ENCODE results near the gene NACC1. TPM values are rescaled to one million over a fixed set of nuclear protein-coding genes. Genes with fewer than 3 reads are reported as not detected.

The NACC1 gene
- total and polyA plus RNA-seq, 2 of the 13 experiments (the other 11 are each of a cell fraction or from before 2014, with no cell fraction given) = 31.8 to 42.3 TPM

DNA sequence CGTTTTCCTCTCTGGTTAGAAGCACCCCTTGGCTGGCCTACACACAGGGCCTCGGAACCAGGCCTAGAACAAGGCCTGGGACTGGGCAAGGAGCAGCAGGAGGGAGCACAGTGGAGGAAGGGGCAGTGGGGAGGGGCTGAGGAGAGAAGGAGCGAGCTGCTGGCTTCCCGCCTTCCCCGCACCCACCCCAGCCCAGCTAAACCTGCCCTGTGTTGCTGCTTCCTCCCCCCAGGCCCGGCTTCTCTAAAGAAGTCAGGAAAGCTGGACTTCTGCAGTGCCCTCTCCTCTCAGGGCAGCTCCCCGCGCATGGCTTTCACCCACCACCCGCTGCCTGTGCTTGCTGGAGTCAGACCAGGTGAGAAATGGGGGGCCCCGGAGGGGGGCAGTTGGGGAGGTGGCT, 39.7 kb upstream of the NACC1 start (continued):
- TF ChIP-seq, protein P1, sequence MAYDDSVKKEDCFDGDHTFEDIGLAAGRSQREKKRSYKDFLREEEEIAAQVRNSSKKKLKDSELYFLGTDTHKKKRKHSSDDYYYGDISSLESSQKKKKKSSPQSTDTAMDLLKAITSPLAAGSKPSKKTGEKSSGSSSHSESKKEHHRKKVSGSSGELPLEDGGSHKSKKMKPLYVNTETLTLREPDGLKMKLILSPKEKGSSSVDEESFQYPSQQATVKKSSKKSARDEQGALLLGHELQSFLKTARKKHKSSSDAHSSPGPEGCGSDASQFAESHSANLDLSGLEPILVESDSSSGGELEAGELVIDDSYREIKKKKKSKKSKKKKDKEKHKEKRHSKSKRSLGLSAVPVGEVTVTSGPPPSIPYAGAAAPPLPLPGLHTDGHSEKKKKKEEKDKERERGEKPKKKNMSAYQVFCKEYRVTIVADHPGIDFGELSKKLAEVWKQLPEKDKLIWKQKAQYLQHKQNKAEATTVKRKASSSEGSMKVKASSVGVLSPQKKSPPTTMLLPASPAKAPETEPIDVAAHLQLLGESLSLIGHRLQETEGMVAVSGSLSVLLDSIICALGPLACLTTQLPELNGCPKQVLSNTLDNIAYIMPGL (CRISPR knock-in tag; IDR thresholded peaks at IDR 0.05; ENCODE audit: borderline replicate concordance in 1 of 2, low read depth in 1 of 2) = no peak
- TF ChIP-seq NCOA1 (CRISPR knock-in tag; IDR thresholded peaks at IDR 0.05) (no peak), MAFK (conservative IDR thresholded peaks at IDR 0.05 in 1 of 2, IDR thresholded peaks at IDR 0.05 in 1 of 2; ENCODE audit: low read length in 2 of 2) (no peak), PTBP1 (IDR thresholded peaks at IDR 0.05; ENCODE audit: low read depth, low read length, poor library complexity, severe bottlenecking) (no peak), ZNF549 (CRISPR knock-in tag; IDR thresholded peaks at IDR 0.05) (no peak), GATA4 (IDR thresholded peaks at IDR 0.05; ENCODE audit: borderline replicate concordance, low read depth) (no peak)

DNA sequence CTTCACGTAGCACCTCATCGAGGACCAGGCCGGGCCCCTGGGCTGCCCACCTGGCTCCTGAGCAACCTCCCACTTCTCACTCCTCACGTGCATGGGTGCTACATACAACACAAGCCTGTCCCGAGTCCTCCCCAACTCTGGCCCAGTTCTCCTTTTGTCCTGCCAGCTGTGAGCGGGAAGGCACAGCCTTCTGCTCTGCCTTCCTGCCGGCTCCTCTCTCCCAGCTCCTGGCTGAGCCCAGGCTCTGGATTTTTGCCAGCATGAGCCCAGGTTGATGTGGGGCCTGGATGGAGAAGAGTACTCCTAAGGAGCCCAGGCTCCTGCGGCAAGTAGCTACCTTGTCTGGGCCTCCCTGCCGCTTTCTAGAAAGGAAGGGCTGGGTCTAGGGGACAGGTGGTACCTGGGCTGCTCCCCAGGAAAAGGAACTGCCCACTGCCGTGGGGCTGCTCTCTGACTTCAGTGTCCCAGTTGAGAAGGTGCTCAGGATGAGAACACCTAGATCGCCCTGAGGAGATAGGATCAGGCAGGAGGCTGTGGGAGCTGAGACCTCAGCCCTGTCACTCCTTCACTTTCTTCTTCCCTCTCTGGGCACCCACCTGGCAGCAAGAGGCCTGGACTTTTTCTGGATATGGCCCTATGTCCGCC, 39.0 kb upstream of the NACC1 start:
- ATAC-seq = no peak
- H3K36me3 ChIP-seq (replicated peaks in 1 of 2; ENCODE audit: control insufficient read depth in 1 of 2, insufficient read depth in 2 of 2, low read length in 2 of 2) = peaks cover 13 to 50% of the 10 kb centered on the region in 2 experiments
- no peak overlapping the region for H3K27ac ChIP-seq (ENCODE audit: extremely low read length, insufficient read depth, low read length)
- 100% methylated on average over 9 of the region's 12 CpGs for WGBS (ENCODE audit: low lambda C conversion rate)
- no peak for FAIRE-seq
- no TSS peak for BruUV-seq (replicated peaks)
- peaks cover 11% of the 10 kb centered on the region for H3K4me1 ChIP-seq (ENCODE audit: insufficient read depth, low read length)
- no peak overlapping the region for H3K9ac ChIP-seq (ENCODE audit: insufficient read depth, low read depth, low read length)
- H3K79me2 ChIP-seq (ENCODE audit: insufficient read depth, low read length) = no peaks in the 10 kb centered on the region
- POLR2A ChIA-PET = no interaction called here
- no peak overlapping the region for H3K4me2 ChIP-seq (ENCODE audit: low read depth, low read length)
- no peak overlapping the region for H2AFZ ChIP-seq (ENCODE audit: low read length)
- in situ Hi-C loops (cut with HindIII; ENCODE audit: extremely low pct_ligation_motif_present, low pct_unique_long_range_greater_than_20kb) (no loop called here), intact Hi-C loops (cut with micrococcal nuclease; ENCODE audit: unreplicated experiment) (no loop called here)
- no peak for DNase-seq (ENCODE audit: low spot score)
- no peaks in the 10 kb centered on the region for H3K9me3 ChIP-seq (ENCODE audit: low read length)
- no peaks in the 10 kb centered on the region for H3K27me3 ChIP-seq (ENCODE audit: control insufficient read depth in 1 of 2, insufficient read depth in 2 of 2, low read length in 2 of 2)
- H3K4me3 ChIP-seq (replicated peaks in 1 of 3; ENCODE audit: insufficient read depth in 1 of 3, low read depth in 2 of 3, low read length in 3 of 3) = no peak overlapping the region
- CTCF ChIA-PET (ENCODE audit: low intra/inter-chr PET ratio, low total read pairs) = no interaction called here
- no peaks in the 10 kb centered on the region for H4K20me1 ChIP-seq (ENCODE audit: insufficient read depth, low read length)
- TF ChIP-seq GATAD2A (CRISPR knock-in tag; IDR thresholded peaks at IDR 0.05) (no peak), ZFP90 (CRISPR knock-in tag; IDR thresholded peaks at IDR 0.05; ENCODE audit: borderline replicate concordance) (no peak), KLF11 (CRISPR knock-in tag; IDR thresholded peaks at IDR 0.05) (no peak), ZSCAN30 (CRISPR knock-in tag; IDR thresholded peaks at IDR 0.05) (no peak), ONECUT2 (CRISPR knock-in tag; IDR thresholded peaks at IDR 0.05) (no peak)
- TF ChIP-seq, protein P2, sequence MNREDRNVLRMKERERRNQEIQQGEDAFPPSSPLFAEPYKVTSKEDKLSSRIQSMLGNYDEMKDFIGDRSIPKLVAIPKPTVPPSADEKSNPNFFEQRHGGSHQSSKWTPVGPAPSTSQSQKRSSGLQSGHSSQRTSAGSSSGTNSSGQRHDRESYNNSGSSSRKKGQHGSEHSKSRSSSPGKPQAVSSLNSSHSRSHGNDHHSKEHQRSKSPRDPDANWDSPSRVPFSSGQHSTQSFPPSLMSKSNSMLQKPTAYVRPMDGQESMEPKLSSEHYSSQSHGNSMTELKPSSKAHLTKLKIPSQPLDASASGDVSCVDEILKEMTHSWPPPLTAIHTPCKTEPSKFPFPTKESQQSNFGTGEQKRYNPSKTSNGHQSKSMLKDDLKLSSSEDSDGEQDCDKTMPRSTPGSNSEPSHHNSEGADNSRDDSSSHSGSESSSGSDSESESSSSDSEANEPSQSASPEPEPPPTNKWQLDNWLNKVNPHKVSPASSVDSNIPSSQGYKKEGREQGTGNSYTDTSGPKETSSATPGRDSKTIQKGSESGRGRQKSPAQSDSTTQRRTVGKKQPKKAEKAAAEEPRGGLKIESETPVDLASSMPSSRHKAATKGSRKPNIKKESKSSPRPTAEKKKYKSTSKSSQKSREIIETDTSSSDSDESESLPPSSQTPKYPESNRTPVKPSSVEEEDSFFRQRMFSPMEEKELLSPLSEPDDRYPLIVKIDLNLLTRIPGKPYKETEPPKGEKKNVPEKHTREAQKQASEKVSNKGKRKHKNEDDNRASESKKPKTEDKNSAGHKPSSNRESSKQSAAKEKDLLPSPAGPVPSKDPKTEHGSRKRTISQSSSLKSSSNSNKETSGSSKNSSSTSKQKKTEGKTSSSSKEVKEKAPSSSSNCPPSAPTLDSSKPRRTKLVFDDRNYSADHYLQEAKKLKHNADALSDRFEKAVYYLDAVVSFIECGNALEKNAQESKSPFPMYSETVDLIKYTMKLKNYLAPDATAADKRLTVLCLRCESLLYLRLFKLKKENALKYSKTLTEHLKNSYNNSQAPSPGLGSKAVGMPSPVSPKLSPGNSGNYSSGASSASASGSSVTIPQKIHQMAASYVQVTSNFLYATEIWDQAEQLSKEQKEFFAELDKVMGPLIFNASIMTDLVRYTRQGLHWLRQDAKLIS (CRISPR knock-in tag; IDR thresholded peaks at IDR 0.05) = no peak
- TF ChIP-seq, protein P3, sequence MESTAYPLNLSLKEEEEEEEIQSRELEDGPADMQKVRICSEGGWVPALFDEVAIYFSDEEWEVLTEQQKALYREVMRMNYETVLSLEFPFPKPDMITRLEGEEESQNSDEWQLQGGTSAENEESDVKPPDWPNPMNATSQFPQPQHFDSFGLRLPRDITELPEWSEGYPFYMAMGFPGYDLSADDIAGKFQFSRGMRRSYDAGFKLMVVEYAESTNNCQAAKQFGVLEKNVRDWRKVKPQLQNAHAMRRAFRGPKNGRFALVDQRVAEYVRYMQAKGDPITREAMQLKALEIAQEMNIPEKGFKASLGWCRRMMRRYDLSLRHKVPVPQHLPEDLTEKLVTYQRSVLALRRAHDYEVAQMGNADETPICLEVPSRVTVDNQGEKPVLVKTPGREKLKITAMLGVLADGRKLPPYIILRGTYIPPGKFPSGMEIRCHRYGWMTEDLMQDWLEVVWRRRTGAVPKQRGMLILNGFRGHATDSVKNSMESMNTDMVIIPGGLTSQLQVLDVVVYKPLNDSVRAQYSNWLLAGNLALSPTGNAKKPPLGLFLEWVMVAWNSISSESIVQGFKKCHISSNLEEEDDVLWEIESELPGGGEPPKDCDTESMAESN (CRISPR knock-in tag; conservative IDR thresholded peaks at IDR 0.05) = no peak
- TF ChIP-seq, protein P1 (CRISPR knock-in tag; IDR thresholded peaks at IDR 0.05; ENCODE audit: borderline replicate concordance in 1 of 2, low read depth in 1 of 2) = no peak

All from HepG2 (cell line).